ENCODE data around the gene USP36. TPM values are rescaled to one million over a fixed set of nuclear protein-coding genes. Genes with fewer than 3 reads are reported as not detected.

Gene USP36
- total and polyA plus RNA-seq, 4 donors: 5.9 to 68.1 (median 49.0) TPM

DNA sequence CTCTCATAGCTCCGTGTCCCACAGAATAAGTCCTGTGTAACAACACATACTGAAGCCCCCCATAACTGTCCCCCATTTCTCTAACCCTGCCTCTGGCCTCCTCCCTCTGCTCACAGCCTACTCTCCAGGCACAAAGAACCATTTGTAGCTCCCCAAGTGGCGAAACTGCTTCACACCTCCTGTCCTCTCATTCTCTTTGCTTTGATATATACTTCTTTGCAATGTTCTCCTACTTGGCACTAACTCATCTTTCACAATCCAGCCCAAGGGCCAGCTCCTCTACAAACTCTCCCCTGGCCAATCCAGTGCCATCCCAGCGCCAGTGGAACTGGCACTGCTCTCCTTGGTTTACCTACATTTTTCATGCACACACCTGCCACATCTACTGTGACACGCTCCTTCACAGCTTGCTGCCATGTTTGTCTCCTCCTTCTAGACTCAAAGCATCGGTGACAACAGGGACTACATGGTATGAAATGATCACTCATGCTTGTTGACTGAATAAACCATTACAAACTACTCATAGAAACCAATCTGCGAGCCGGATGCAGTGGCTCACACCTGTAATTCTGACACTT, 71.3 kb downstream of the USP36 start:
- DNase-seq: no peak
- Histone ChIP-seq H3K9me3 (ENCODE audit: control insufficient read depth, low read length) (no peaks in the 10 kb centered on the region), H3K27ac (ENCODE audit: low read depth in 1 of 2, low read length in 2 of 2) (no peak overlapping the region), H3K4me1 (ENCODE audit: control insufficient read depth in 1 of 2, insufficient read depth in 2 of 2, low read length in 2 of 2) (no peaks in the 10 kb centered on the region), H3K36me3 (ENCODE audit: control insufficient read depth in 1 of 2, insufficient read depth in 2 of 2, low read length in 1 of 2) (no peaks in the 10 kb centered on the region), H3K27me3 (ENCODE audit: control insufficient read depth in 1 of 2, insufficient read depth in 2 of 2, low read length in 1 of 2) (no peaks in the 10 kb centered on the region), H3K4me3 (ENCODE audit: low read length in 2 of 2) (no peak overlapping the region)
- intact Hi-C loops (cut with DNase I): no loop called here
- 96 to 97% methylated on average over 7 of the region's 7 CpGs for WGBS, 2 donors
- no peak for ATAC-seq (ENCODE audit: low FRiP score)

DNA sequence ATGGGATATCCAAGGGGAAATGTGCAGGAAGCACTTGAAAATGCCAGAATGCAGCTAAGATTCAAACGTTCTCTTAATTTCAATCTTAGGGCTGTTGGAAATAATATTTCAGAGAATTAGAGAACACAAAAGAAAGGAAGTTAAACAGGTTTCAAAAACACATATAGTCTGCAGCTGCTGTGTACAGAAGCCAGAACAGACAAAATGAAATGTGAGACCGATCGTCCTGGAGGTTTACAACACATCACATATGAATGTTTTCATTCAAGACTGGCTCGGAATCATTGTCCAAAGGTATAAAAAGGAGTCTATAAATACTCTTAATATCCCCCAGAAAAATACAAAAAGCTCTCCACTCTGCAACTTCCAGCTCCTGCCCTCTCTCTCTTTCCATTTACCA, 72.8 kb downstream of the USP36 start:
- ATAC-seq (ENCODE audit: low FRiP score) (no peak), DNase-seq (no peak)
- WGBS, 2 donors: 74 to 91% methylated on average over 4 of the region's 4 CpGs
- H3K9me3 ChIP-seq (ENCODE audit: control insufficient read depth, low read length): no peaks in the 10 kb centered on the region
- no peak overlapping the region for H3K27ac ChIP-seq (ENCODE audit: low read depth in 1 of 2, low read length in 2 of 2)
- no peaks in the 10 kb centered on the region for H3K4me1 ChIP-seq (ENCODE audit: control insufficient read depth in 1 of 2, insufficient read depth in 2 of 2, low read length in 2 of 2)
- no peaks in the 10 kb centered on the region for H3K36me3 ChIP-seq (ENCODE audit: control insufficient read depth in 1 of 2, insufficient read depth in 2 of 2, low read length in 1 of 2)
- intact Hi-C loops (cut with DNase I): no loop called here
- H3K27me3 ChIP-seq (ENCODE audit: control insufficient read depth in 1 of 2, insufficient read depth in 2 of 2, low read length in 1 of 2): no peaks in the 10 kb centered on the region
- no peak overlapping the region for H3K4me3 ChIP-seq (ENCODE audit: low read length in 2 of 2)

DNA sequence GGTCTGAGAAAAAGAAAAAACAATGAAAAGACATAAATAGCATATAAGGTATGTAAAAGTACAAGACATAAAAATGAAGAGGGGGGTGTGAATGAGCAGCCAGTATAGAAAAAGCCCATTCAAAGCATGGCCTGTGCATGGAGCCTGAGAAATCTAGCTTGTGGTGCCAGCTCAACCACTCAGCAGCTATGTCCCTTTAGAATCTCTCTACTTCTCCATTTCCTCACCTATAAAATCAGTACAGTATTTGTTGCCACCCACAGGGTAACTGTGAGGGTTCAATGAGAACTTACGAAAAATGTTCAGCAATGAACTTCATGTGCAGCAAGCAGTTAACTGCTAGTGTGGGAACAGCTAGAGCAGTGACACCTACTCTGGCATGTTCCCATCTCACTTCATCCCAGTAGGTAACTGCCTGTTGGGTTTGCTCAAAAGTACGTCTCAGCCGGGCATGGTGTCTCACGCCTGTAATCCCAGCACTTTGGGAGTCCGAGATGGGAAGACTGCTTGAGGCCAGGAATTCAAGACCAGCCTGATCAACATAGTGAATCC, 73.8 kb downstream of the USP36 start:
- no peak for ATAC-seq (ENCODE audit: low FRiP score)
- intact Hi-C loops (cut with DNase I): no loop called here
- no peaks in the 10 kb centered on the region for H3K9me3 ChIP-seq (ENCODE audit: control insufficient read depth, low read length)
- no peaks in the 10 kb centered on the region for H3K4me1 ChIP-seq (ENCODE audit: control insufficient read depth in 1 of 2, insufficient read depth in 2 of 2, low read length in 2 of 2)
- H3K36me3 ChIP-seq (ENCODE audit: control insufficient read depth in 1 of 2, insufficient read depth in 2 of 2, low read length in 1 of 2): no peaks in the 10 kb centered on the region
- 93 to 95% methylated on average over 5 of the region's 5 CpGs for WGBS, 2 donors
- DNase-seq: no peak
- H3K4me3 ChIP-seq (ENCODE audit: low read length in 2 of 2): no peak overlapping the region
- no peaks in the 10 kb centered on the region for H3K27me3 ChIP-seq (ENCODE audit: control insufficient read depth in 1 of 2, insufficient read depth in 2 of 2, low read length in 1 of 2)
- H3K27ac ChIP-seq (ENCODE audit: low read depth in 1 of 2, low read length in 2 of 2): no peak overlapping the region

DNA sequence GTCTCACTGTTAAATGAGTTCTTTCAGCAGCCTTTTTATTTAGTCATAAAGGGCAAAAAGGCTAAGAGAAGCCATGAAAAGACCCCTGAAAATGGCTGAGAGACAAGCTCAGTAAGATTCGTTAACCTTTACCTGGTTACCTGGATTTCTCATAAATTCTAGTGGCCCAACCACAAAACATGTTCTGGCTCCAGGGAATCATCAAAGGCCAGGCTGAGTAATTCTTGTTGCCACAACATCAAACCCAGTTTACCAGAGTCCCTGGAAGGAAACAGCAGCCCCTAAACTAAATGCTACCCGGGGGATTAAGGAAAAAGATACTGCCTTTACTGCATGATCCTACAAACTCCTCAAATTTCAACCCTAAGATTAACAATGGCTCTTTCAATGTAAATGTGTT, 74.4 kb downstream of the USP36 start:
- 81 to 84% methylated on average over 2 of the region's 2 CpGs for WGBS, 2 donors
- H3K4me1 ChIP-seq (ENCODE audit: control insufficient read depth in 1 of 2, insufficient read depth in 2 of 2, low read length in 2 of 2): no peaks in the 10 kb centered on the region
- no peaks in the 10 kb centered on the region for H3K9me3 ChIP-seq (ENCODE audit: control insufficient read depth, low read length)
- ATAC-seq (ENCODE audit: low FRiP score): no peak
- no peak overlapping the region for H3K27ac ChIP-seq (ENCODE audit: low read depth in 1 of 2, low read length in 2 of 2)
- no peak for DNase-seq
- H3K27me3 ChIP-seq (ENCODE audit: control insufficient read depth in 1 of 2, insufficient read depth in 2 of 2, low read length in 1 of 2): no peaks in the 10 kb centered on the region
- H3K4me3 ChIP-seq (ENCODE audit: low read length in 2 of 2): no peak overlapping the region
- intact Hi-C loops (cut with DNase I): no loop called here
- no peaks in the 10 kb centered on the region for H3K36me3 ChIP-seq (ENCODE audit: control insufficient read depth in 1 of 2, insufficient read depth in 2 of 2, low read length in 1 of 2)

DNA sequence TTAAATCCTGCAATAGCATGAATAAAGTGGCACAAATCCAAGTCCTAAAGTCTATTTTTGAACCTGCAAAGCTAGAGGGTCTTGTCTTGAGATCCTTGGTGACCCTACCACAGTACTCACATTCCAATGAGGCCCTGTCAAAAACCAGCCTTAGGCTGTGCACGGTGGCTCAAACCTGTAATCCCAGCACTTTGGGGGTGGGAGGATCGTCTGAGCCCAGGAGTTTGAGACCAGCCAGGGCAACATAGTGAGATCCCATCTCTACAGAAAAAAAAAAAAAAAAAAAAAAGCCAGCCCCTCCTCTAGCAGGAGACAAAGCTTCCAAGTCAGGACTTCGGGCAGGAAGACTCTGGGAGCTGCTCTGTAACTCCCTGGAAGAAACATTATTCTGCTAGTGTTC, 74.8 kb downstream of the USP36 start:
- Histone ChIP-seq H3K4me1 (ENCODE audit: control insufficient read depth in 1 of 2, insufficient read depth in 2 of 2, low read length in 2 of 2) (no peaks in the 10 kb centered on the region), H3K36me3 (ENCODE audit: control insufficient read depth in 1 of 2, insufficient read depth in 2 of 2, low read length in 1 of 2) (no peaks in the 10 kb centered on the region), H3K27ac (ENCODE audit: low read depth in 1 of 2, low read length in 2 of 2) (no peak overlapping the region), H3K27me3 (ENCODE audit: control insufficient read depth in 1 of 2, insufficient read depth in 2 of 2, low read length in 1 of 2) (no peaks in the 10 kb centered on the region), H3K4me3 (ENCODE audit: low read length in 2 of 2) (no peak overlapping the region), H3K9me3 (ENCODE audit: control insufficient read depth, low read length) (no peaks in the 10 kb centered on the region)
- ATAC-seq (ENCODE audit: low FRiP score): no peak
- no peak for DNase-seq
- WGBS, 2 donors: 80 to 87% methylated on average over 3 of the region's 3 CpGs
- intact Hi-C loops (cut with DNase I): no loop called here

DNA sequence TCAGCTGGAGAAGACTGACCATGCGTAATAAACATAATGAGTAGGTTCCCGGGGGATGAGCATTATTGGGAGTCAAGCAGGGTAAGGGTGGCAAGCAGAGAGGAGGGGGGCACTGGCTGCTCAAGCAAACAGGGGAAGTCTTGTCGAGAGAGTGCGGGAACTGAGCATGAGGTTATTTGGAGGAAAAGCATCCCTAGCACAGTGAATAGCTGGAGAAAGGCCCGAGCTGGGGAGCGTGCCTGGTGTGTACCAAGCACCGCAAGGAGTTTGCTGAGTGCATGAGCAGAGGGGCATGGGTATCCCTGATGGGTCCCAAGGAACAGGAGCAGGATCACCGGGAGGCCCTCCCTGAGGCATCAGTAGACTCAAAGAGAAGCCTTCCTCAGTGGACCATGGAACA, 75.7 kb downstream of the USP36 start:
- no peaks in the 10 kb centered on the region for H3K27me3 ChIP-seq (ENCODE audit: control insufficient read depth in 1 of 2, insufficient read depth in 2 of 2, low read length in 1 of 2)
- DNase-seq (no peak), ATAC-seq (ENCODE audit: low FRiP score) (no peak)
- WGBS, 2 donors: 92 to 94% methylated on average over 8 of the region's 8 CpGs
- H3K27ac ChIP-seq (ENCODE audit: low read depth in 1 of 2, low read length in 2 of 2): no peak overlapping the region
- no peaks in the 10 kb centered on the region for H3K4me1 ChIP-seq (ENCODE audit: control insufficient read depth in 1 of 2, insufficient read depth in 2 of 2, low read length in 2 of 2)
- intact Hi-C loops (cut with DNase I): no loop called here
- H3K4me3 ChIP-seq (ENCODE audit: low read length in 2 of 2): no peak overlapping the region
- H3K36me3 ChIP-seq (ENCODE audit: control insufficient read depth in 1 of 2, insufficient read depth in 2 of 2, low read length in 1 of 2): no peaks in the 10 kb centered on the region
- H3K9me3 ChIP-seq (ENCODE audit: control insufficient read depth, low read length): no peaks in the 10 kb centered on the region

DNA sequence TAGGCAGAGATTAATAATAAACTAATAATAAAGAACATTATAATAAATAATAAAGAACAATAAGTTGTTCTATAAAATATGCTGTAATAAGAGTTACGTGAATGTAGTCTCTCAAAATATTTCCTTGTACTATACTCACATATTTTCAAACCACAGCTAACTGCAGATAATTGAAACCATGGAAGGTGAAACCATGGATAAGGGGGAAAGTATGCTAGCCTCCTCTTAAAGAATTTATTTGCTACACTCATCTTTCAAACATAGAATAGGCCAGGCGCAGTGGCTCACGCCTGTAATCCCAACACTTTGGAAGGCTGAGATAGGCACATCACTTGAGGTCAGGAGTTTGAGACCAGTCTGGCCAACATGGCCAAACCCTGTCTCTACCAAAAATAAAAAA, 77.1 kb downstream of the USP36 start:
- ATAC-seq (ENCODE audit: low FRiP score): no peak
- no peaks in the 10 kb centered on the region for H3K27me3 ChIP-seq (ENCODE audit: control insufficient read depth in 1 of 2, insufficient read depth in 2 of 2, low read length in 1 of 2)
- no peaks in the 10 kb centered on the region for H3K36me3 ChIP-seq (ENCODE audit: control insufficient read depth in 1 of 2, insufficient read depth in 2 of 2, low read length in 1 of 2)
- no peak for DNase-seq
- intact Hi-C loops (cut with DNase I): no loop called here
- no peak overlapping the region for H3K27ac ChIP-seq (ENCODE audit: low read depth in 1 of 2, low read length in 2 of 2)
- no peak overlapping the region for H3K4me3 ChIP-seq (ENCODE audit: low read length in 2 of 2)
- H3K4me1 ChIP-seq (ENCODE audit: control insufficient read depth in 1 of 2, insufficient read depth in 2 of 2, low read length in 2 of 2): no peaks in the 10 kb centered on the region
- 96 to 98% methylated on average over 3 of the region's 3 CpGs for WGBS, 2 donors
- no peaks in the 10 kb centered on the region for H3K9me3 ChIP-seq (ENCODE audit: control insufficient read depth, low read length)

DNA sequence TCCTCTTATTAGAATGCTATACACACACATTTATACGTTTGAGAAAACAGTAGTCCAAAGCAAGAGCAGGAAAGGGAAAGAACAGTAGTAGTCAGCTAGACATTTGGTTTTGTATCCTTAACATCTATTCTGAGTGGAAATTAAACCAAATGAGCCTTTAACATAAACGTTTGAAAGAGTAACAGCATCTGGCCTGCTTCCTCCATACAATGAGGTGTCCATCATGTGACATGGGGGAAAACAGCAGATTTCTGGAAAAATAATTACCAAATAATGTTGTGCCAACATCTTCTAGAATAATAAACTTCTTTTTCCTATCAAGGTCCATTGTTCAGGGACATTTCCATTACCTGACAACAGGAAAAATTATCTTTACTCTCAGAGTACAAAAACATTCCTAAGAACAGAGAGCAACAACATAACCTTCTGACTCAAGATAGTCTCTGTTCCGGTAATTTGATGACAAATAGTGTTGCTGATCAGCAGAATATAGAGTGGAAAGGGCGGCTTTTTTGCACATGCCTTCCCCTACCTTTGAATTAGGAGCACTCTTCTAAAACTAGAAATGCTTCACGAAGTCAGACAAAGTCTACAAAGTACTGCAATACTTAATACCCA, 78.7 kb downstream of the USP36 start:
- H3K36me3 ChIP-seq (ENCODE audit: control insufficient read depth in 1 of 2, insufficient read depth in 2 of 2, low read length in 1 of 2): no peaks in the 10 kb centered on the region
- H3K27me3 ChIP-seq (ENCODE audit: control insufficient read depth in 1 of 2, insufficient read depth in 2 of 2, low read length in 1 of 2): no peaks in the 10 kb centered on the region
- no peak overlapping the region for H3K4me3 ChIP-seq (ENCODE audit: low read length in 2 of 2)
- H3K4me1 ChIP-seq (ENCODE audit: control insufficient read depth in 1 of 2, insufficient read depth in 2 of 2, low read length in 2 of 2): no peaks in the 10 kb centered on the region
- WGBS, 2 donors: 71% methylated on average over 5 of the region's 5 CpGs
- ATAC-seq (ENCODE audit: low FRiP score): no peak
- H3K9me3 ChIP-seq (ENCODE audit: control insufficient read depth, low read length): no peaks in the 10 kb centered on the region
- H3K27ac ChIP-seq (ENCODE audit: low read depth in 1 of 2, low read length in 2 of 2): no peak overlapping the region
- intact Hi-C loops (cut with DNase I): no loop called here
- DNase-seq: no peak

DNA sequence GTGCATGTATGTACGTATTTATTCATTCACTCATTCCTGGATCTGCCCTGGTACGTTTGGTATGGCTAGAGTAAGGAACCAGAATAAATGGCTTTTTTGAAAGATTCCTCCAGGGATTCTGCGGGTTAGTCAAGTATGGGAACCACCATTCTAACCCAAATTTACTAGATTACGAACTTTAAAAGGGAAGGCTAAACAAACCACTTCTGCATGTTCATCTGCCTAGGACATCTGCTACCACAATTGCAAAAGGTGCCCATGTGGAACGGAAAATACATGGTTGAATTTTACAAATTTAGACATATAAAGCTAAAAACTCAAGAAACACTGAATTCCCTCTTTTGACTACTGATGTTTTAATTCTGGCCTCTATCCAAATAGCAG, 80.7 kb downstream of the USP36 start:
- WGBS, 2 donors: 89 to 94% methylated on average over 5 of the region's 5 CpGs

More for the DNA sequence above, 80.7 kb downstream of the USP36 start:
- Histone ChIP-seq H3K9me3 (ENCODE audit: control insufficient read depth, low read length) (no peaks in the 10 kb centered on the region), H3K36me3 (ENCODE audit: control insufficient read depth in 1 of 2, insufficient read depth in 2 of 2, low read length in 1 of 2) (no peaks in the 10 kb centered on the region), H3K27ac (ENCODE audit: low read depth in 1 of 2, low read length in 2 of 2) (no peak overlapping the region), H3K27me3 (ENCODE audit: control insufficient read depth in 1 of 2, insufficient read depth in 2 of 2, low read length in 1 of 2) (no peaks in the 10 kb centered on the region), H3K4me3 (ENCODE audit: low read length in 2 of 2) (no peak overlapping the region), H3K4me1 (ENCODE audit: control insufficient read depth in 1 of 2, insufficient read depth in 2 of 2, low read length in 2 of 2) (no peaks in the 10 kb centered on the region)
- intact Hi-C loops (cut with DNase I): no loop called here
- no peak for ATAC-seq (ENCODE audit: low FRiP score)
- DNase-seq: no peak

Measured in aorta (tissue), 5 donors.